ENCODE measurements around the gene PTPN3.

DNA sequence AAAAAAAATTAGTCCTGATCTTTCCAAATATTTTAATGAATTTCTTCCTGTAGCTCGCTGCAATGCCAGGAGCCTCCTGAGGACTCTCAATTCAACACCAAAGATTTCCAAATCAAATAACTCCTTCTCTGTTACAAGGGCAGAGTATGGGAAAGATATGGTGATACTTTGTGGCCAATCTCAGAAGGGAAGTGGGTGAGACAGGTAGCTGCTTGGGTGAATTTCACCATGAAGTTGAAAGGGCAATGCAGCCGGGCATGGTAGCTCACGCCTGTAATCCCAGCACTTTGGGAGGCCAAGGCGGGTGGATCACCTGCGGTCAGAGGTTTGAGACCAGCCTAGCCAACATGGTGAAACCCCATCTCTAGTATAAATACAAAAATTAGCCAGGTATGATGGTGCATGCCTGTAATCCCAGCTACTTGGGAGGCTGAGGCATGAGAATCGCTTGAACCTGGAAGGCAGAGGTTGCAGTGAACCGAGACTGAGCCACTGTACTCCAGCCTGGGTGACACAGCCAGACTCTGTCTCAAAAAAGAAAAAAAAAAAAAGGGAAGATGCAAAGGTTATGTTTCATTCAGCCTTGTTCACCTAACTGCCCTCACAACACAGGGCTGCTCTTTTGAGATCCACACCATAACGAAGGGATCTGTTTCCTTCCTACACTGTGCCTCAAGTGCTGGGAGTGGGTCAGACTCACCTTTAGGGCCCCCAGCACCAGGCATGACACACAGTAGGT, 58.6 kb downstream of the PTPN3 start:
- TF ChIP-seq ZNF274 (IDR thresholded peaks at IDR 0.05; ENCODE audit: low read depth, low read length) (no peak), SUZ12 (IDR thresholded peaks at IDR 0.05; ENCODE audit: extremely low read depth, insufficient read depth, insufficient read length) (no peak)
